SJCRH30 (cell line): ENCODE data around the gene NETO2. TPM values are rescaled to one million over a fixed set of nuclear protein-coding genes. Genes with fewer than 3 reads are reported as not detected.
"Not testable (repeated sequence)": the region's sequence is repeated elsewhere in the genome, so short reads cannot be mapped to it uniquely, and the experiment has no call there.

ENCODE experiments used
- DNase-seq, 2 experiments: peaks; one replicate each; pipeline ENCODE4 v3.0.0-alpha.2; 2015 to 2020
- H3K27ac ChIP-seq: fragments of 250-450 bp; sonication (Bioruptor Pico); 2 replicates; pipeline ENCODE4 v1.5.1; 2020; ENCODE audit warnings: mild to moderate bottlenecking, moderate library complexity
- H3K27me3 ChIP-seq: fragments of 250-450 bp; sonication (Bioruptor Pico); 2 replicates; pipeline ENCODE4 v1.5.1; 2020; ENCODE audit warnings: mild to moderate bottlenecking, moderate library complexity
- H3K36me3 ChIP-seq: fragments of 250-450 bp; sonication (Bioruptor Pico); 2 replicates; pipeline ENCODE4 v1.5.1; 2020; ENCODE audit warnings: mild to moderate bottlenecking, moderate library complexity
- H3K4me1 ChIP-seq: fragments of 250-450 bp; sonication (Bioruptor Pico); 2 replicates; pipeline ENCODE4 v1.5.1; 2020; ENCODE audit warnings: mild to moderate bottlenecking, moderate library complexity
- H3K4me3 ChIP-seq: fragments of 250-450 bp; sonication (Bioruptor Pico); 2 replicates; pipeline ENCODE4 v1.5.1; 2020; ENCODE audit warnings: mild to moderate bottlenecking, moderate library complexity
- H3K9me3 ChIP-seq: fragments of 250-450 bp; sonication (Bioruptor Pico); replicated peaks from 2 replicates; pipeline ENCODE4 v1.5.1; 2020; ENCODE audit warnings: mild to moderate bottlenecking, moderate library complexity
- total RNA-seq: library from RNA; depleted of rRNA; stranded (reverse); fragments of >200 nt; shearing (Covaris generic); gene quantifications from 2 replicates; pipeline ENCODE4 v1.2.3, GENCODE V29; 2014

The NETO2 gene
- total RNA-seq, 1 experiment from 2014 or later = 34.6 TPM

DNA sequence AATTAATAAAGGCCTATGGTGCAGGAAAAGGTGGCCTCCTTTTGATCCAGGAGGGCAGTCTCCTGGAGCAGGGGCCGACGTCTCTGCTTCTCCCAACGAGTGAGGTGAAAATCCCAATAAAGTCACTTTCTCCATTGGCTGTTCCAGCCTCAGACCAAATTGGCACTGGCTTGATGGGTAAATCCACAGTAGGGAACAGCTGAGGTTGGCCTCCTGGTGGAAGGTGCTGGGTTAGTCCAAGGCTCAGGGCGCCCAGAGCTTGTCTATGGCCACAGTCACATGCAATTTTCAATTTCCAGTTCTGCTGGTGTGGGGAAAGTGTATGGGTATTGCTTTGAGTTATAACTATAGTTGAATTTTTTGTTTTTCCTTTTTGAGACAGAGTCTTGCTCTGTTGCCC lies 79.0 kb downstream of the NETO2 start:
- Histone ChIP-seq H3K4me1 (no peaks in the 10 kb centered on the region), H3K4me3 (no peak overlapping the region), H3K27me3 (no peaks in the 10 kb centered on the region), H3K9me3 (no peaks in the 10 kb centered on the region), H3K27ac (no peak overlapping the region), H3K36me3 (no peaks in the 10 kb centered on the region)
- DNase-seq = no peak

DNA sequence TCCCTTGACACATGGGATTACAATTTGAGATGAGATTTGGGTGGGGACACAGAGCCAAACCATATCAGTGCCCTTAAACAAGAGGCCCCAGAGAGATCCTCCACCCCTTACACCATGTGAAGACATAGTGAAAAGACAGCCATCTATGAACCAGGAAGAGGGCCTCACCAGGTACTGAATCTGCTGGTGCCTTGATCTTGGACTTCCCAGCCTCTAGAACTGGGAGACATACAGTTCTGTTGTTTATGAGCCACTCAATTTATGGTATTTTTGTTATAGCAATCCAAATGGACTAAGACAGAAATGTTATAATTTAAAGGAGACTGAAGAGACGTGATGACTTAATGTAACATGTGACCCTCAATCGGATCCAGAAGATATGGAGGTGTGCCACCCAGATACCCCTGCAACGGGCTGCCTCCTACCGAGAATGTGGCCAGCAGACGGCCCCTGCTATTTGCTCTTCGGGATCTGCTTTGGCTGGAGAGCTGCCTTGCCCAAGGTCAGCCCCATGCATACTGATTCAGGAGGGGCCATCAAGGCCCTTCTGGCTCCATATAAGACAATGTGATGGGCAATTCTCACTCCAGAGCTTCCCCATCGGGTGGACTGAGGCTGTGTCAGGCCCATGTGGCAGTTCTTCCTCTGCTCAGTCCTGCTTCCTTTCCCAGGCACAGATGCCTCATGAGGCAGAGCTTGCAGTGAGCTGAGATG lies 80.6 kb downstream of the NETO2 start:
- H3K36me3 ChIP-seq = no peaks in the 10 kb centered on the region

DNA sequence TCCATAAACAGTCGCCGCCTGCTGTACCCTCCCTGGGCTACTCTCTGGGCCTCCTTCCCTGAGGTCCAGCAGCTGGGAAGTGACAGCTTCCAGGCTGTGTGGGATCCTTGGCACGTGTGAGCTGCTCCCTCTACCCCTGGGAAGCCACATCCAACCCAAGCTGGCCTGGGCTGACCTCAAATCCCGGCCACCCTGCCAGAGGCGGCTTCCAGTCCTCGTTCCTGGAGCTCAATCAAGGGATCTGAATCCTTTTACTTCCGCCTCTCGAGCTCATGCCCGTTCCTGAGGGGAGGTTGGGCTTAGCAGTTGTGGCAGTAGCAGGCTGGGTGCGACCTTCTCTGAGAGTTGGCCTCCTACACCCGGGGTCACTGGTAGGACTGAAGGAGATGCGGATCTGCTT lies 82.5 kb downstream of the NETO2 start:
- no peak for DNase-seq
- Histone ChIP-seq H3K27me3 (no peaks in the 10 kb centered on the region), H3K36me3 (no peaks in the 10 kb centered on the region), H3K9me3 (no peaks in the 10 kb centered on the region), H3K4me3 (no peak overlapping the region), H3K4me1 (no peaks in the 10 kb centered on the region), H3K27ac (no peak overlapping the region)

More for the DNA sequence above, 80.6 kb downstream of the NETO2 start:
- Histone ChIP-seq H3K4me1 (no peaks in the 10 kb centered on the region), H3K27me3 (no peaks in the 10 kb centered on the region), H3K4me3 (no peak overlapping the region), H3K9me3 (no peaks in the 10 kb centered on the region), H3K27ac (no peak overlapping the region)
- no peak for DNase-seq

DNA sequence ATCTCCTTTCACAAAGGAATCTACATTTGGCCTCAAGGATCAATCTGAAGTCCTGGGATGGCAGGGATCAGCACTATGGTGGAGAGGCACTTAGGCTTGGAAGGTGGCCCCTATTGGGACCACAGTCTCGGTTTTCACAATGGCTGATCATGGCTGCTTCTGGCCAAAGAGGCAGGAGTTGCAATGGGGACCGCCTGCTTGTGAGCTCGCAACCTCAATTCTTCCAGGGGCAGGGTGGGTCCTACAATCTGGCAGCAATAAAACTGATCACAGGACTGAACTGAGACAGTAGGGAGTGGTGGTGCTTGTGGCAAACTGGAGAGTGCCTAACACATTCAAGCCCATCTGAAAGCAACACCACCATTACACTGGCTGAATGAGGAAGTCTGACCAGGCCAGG lies 83.1 kb downstream of the NETO2 start:
- no peak for DNase-seq
- H3K36me3 ChIP-seq = no peaks in the 10 kb centered on the region

DNA sequence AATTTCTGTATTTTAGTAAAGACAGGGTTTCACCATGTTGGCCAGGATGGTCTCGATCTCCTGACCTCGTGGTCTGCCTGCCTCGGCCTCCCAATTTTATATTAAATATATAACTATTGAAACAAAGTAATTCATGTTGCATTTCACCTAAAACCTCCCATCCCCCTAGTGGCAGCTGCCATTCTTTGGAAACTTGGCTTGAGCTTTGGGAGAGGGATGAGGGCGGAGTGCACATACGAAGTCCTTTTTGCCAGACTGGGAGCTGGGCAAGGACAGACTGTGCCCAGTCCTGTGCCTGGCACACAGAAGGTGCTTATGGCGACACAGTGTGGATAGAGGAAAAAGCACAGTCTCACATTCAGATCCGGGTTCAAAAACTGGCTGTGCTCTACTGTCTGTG lies 83.8 kb downstream of the NETO2 start:
- Histone ChIP-seq H3K4me3 (no peak overlapping the region), H3K27ac (no peak overlapping the region), H3K4me1 (no peaks in the 10 kb centered on the region), H3K9me3 (no peaks in the 10 kb centered on the region), H3K36me3 (no peaks in the 10 kb centered on the region), H3K27me3 (no peaks in the 10 kb centered on the region)
- no peak for DNase-seq

More for the DNA sequence above, 83.1 kb downstream of the NETO2 start:
- Histone ChIP-seq H3K27ac (no peak overlapping the region), H3K4me3 (no peak overlapping the region), H3K9me3 (no peaks in the 10 kb centered on the region), H3K4me1 (no peaks in the 10 kb centered on the region), H3K27me3 (no peaks in the 10 kb centered on the region)

DNA sequence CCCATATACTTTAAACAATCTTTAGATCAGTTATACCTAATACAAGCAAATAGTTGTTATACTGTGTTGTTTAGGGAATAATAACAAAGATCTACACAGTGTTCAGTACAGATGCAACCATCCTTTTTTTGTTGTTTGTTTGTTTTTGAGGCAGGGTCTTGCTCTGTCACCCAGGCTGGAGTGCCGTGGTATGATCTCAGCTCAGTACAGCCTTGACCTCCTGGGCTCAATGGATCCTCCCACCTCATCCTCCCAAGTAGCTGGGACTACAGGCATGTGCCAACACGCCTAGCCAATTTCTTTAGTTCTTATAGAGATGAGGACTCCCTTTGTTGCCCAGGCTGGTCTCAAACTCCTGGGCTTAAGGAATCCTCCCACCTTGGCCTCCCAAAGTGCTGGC lies 84.6 kb downstream of the NETO2 start:
- H3K4me3 ChIP-seq, H3K27ac ChIP-seq, H3K36me3 ChIP-seq, H3K9me3 ChIP-seq, DNase-seq, H3K4me1 ChIP-seq, H3K27me3 ChIP-seq: not testable (repeated sequence)

DNA sequence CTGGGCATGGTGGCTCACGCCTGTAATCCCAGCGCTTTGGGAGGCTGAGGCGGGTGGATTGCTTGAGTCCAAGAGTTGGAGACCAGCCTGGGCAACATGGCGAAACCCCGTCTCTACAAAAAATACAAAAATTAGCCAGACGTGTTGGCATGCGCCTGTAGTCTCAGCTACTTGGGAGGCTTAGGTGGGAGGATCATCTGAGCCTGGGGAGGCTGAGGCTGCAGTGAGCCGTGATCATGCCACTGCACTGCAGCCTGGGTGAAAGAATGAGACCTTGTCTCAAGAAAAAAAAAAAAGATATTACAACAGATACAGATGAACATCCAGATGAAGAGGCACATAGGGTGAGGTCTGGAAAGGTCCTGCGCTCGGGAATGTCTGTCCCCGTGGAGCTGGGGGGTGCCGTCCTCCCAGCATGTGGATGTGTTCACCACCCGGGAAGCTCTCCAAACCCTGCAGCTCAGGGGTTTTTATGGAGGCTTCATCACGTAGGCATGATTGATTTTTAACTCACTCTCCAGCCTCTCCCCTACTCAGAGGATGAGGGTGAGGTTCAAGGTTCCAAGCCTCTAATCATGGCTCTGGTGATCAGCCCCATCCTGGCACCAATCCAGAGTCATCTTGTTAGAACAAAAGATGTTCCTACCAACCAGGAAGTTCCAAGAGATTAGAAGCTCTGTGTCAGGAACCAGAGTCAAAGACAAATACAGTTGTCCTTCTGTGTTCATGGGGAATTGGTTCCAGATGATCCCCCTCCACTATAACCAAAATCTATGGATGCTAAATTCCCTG lies 85.3 kb downstream of the NETO2 start:
- Histone ChIP-seq H3K9me3 (no peaks in the 10 kb centered on the region), H3K27ac (no peak overlapping the region), H3K36me3 (no peaks in the 10 kb centered on the region), H3K27me3 (no peaks in the 10 kb centered on the region), H3K4me3 (no peak overlapping the region), H3K4me1 (no peaks in the 10 kb centered on the region)
- DNase-seq = peak in 1 of 2 experiments; percentile 13

DNA sequence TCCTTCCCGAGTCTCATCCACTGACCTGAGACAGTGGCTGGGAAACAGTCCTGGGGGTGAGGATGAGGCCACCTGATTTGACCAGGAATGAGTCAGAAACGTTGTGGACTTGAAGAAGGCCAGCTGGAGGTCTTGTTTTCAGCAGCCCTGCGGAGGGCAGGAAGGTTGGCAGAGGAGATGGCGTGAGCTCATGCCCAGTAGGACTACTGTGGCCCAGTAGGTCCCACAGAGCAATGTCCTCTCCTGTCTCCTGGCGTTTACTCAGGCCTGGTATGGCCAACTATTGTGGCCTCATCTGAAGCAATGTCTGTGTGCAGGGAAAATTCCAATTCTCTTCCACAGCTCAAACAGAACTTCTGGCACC lies 86.1 kb downstream of the NETO2 start:
- H3K36me3 ChIP-seq = no peaks in the 10 kb centered on the region

DNA sequence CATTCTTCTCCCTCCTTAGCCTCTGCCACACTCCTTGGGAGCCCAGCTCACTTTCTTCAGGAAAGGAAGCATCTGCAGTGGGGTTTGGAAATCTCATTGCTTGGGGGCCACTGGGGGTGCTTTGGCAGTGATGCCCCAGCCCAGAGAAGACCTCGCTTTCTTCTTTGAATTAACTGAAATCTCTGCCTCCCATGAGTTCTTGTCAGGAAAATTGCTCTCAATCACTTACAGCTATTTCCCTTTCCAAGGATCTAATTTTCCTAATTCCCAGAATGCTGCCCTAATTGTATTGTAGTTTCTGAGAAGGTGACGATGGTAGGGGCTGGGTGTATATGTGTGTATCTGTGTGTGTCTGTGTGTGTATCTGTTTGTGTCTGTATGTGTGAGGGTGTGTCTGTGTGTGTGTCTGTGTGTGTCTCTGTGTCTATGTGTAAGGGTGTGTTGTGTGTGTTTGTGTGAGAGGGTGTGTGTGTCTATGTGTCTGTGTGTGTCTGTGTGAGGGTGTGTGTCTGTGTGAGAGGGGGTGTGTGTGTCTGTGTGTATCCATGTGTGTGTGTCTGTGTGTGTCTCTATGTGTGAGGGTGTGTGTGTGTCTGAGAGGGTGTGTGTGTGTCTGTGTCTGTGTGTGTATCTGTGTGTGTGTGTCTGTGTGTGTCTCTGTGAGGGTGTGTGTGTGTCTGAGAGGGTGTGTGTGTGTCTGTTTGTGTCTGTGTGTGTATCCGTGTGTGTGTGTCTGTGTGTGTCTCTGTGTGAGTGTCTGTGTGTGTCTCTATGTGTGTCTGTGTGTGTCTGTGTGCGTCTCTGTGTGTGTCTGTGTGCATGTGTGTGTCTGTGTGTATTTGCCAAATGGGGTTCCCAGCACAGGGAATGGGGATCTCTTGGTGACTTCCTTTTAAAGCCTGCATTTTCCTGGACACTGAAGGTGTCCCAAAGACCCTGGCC lies 86.8 kb downstream of the NETO2 start:
- Histone ChIP-seq H3K9me3 (no peaks in the 10 kb centered on the region), H3K4me3 (no peak overlapping the region), H3K36me3 (no peaks in the 10 kb centered on the region), H3K27me3 (no peaks in the 10 kb centered on the region), H3K27ac (no peak overlapping the region), H3K4me1 (no peaks in the 10 kb centered on the region)
- no peak for DNase-seq

More for the DNA sequence above, 86.1 kb downstream of the NETO2 start:
- H3K9me3 ChIP-seq = no peaks in the 10 kb centered on the region
- H3K4me1 ChIP-seq = no peaks in the 10 kb centered on the region
- DNase-seq = no peak
- H3K27ac ChIP-seq = no peak overlapping the region
- H3K27me3 ChIP-seq = no peaks in the 10 kb centered on the region
- H3K4me3 ChIP-seq = no peak overlapping the region

DNA sequence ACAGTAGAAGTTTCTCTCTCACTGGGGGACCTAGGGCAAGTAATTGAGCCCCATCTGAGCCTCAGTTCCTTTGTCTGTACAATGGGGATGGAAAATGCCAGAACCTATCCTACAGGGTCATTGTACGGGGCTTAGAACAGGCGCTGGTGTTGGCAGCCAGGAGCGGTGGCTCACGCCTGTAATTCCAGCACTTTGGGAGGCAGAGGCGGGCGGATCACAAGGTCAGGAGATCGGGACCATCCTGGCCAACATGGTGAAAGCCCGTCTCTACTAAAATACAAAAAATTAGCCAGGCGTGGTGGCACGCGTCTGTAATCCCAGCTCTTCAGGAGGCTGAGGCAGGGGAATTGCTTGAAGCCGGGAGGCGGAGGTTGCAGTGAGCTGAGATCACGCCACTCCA lies 87.7 kb downstream of the NETO2 start:
- not testable (repeated sequence) for H3K4me1 ChIP-seq, H3K4me3 ChIP-seq, H3K9me3 ChIP-seq, H3K27ac ChIP-seq, H3K36me3 ChIP-seq, DNase-seq, H3K27me3 ChIP-seq

DNA sequence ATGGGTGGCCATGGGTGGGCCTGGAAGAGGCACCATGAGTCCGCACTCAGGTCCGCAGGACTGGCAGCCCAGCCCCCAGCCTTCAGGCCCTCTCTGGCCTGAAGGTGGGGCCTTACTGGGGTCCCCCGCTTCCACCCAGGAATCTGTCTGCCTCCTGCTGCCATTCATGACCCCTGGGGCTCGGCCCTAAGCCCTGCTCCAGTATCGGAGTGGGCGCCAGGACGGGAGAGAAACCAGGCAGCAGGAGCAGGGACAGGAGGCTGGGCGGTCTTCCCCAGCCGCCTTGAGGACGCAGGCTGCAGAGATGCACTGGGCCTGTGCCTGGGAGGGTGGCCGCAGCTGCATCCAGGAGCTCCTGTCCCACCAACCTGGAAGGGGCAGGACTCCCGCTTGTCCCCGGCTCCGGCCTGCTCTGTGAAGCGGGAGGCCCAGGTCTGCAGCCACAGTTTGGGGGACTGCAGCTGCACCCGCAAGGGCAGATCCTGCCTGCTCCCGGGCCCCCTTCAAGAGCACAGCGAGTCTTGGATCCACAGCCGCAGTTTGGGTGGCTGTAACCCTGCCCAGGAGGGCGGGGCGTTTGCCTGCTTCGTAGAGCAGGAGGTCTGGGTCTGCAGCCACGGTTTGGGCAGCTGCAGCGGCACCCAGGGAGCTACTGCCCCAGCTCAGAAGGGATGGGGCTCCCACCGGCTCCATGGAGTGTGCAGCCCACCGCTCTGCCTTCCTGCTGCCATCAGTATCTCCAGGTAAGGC lies 88.4 kb downstream of the NETO2 start:
- Histone ChIP-seq H3K27me3 (no peaks in the 10 kb centered on the region), H3K36me3 (no peaks in the 10 kb centered on the region), H3K9me3 (no peaks in the 10 kb centered on the region), H3K4me3 (no peak overlapping the region), H3K27ac (no peak overlapping the region), H3K4me1 (no peaks in the 10 kb centered on the region)
- DNase-seq = no peak

DNA sequence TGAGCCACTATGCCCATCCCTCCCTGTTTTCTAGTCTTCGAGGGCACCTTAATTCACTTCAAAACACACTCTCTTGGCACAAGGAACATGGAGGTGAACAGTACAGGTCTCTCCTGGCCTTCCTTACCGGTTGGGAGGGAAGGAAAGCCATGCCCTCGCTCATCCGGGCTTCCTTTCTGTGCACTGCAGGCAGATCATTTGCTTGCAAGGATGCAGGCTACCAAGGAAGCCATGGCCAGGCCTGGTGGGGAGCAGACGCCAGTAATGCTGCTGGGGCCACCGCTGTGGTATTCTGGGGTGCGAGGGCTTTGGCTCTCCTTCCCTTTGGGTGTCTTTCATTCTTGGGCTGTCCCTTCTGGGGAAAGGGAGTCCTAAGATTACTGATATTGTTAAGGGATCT lies 89.4 kb downstream of the NETO2 start:
- Histone ChIP-seq H3K36me3 (no peaks in the 10 kb centered on the region), H3K27ac (no peak overlapping the region), H3K27me3 (no peaks in the 10 kb centered on the region), H3K9me3 (no peaks in the 10 kb centered on the region), H3K4me3 (no peak overlapping the region), H3K4me1 (no peaks in the 10 kb centered on the region)
- DNase-seq = no peak

DNA sequence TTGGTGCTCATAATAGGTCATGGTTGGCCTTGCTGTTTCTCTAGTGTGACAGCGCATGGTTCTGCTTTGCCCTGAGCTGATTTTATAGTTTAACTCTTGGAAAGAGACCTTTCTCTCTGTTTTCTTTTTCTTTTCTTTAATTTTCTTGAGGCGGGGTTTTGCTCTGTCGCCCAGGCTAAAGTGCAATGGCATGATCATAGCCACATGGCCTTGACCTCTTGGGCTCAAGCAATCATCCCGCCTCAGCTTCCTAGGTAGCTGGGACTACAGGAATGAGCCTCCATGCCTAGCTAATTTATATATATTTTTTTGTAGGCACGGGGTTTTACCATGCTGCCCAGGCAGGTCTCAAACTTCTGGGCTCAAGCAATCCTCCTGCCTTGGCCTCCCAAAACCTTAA lies 89.8 kb downstream of the NETO2 start:
- Histone ChIP-seq H3K4me1 (no peaks in the 10 kb centered on the region), H3K4me3 (no peak overlapping the region), H3K9me3 (no peaks in the 10 kb centered on the region), H3K27ac (no peak overlapping the region), H3K36me3 (no peaks in the 10 kb centered on the region), H3K27me3 (no peaks in the 10 kb centered on the region)
- no peak for DNase-seq
